HG03571 (cell line): ENCODE measurements around the gene RASAL2.
"Not testable (repeated sequence)": the region's sequence is repeated elsewhere in the genome, so short reads cannot be mapped to it uniquely, and the experiment has no call there.

Experiments used
- ATAC-seq: cut with Tn5 transposase; IDR thresholded peaks from one replicate; pipeline ENCODE4 v1.9.1; 2021; ENCODE audit not compliant: unreplicated experiment

Gene RASAL2

GRCh38 chr1:178151831-178152230, 57.9 kb downstream of the RASAL2 start:
- no peak for ATAC-seq

GRCh38 chr1:178155481-178156255, 61.8 kb downstream of the RASAL2 start:
- ATAC-seq = no peak

- no peak for ATAC-seq
Observed at GRCh38 chr1:178160736-178161475, 67.0 kb downstream of the RASAL2 start.

GRCh38 chr1:178161516-178161915, 67.6 kb downstream of the RASAL2 start:
- no peak for ATAC-seq

GRCh38 chr1:178165196-178165595, 71.3 kb downstream of the RASAL2 start:
- no peak for ATAC-seq

GRCh38 chr1:178166429-178167024, 72.6 kb downstream of the RASAL2 start:
- no peak for ATAC-seq

- ATAC-seq = no peak
Observed at GRCh38 chr1:178168536-178168935, 74.6 kb downstream of the RASAL2 start.

GRCh38 chr1:178169649-178170048, 75.7 kb downstream of the RASAL2 start:
- ATAC-seq = no peak

GRCh38 chr1:178172939-178173338, 79.0 kb downstream of the RASAL2 start:
- no peak for ATAC-seq

GRCh38 chr1:178174539-178174938, 80.6 kb downstream of the RASAL2 start:
- ATAC-seq = no peak

- no peak for ATAC-seq
Observed at GRCh38 chr1:178180405-178180804, 86.5 kb downstream of the RASAL2 start.

GRCh38 chr1:178183796-178184195, 89.9 kb downstream of the RASAL2 start:
- no peak for ATAC-seq

GRCh38 chr1:178188306-178188705, 94.4 kb downstream of the RASAL2 start:
- no peak for ATAC-seq

- no peak for ATAC-seq
Observed at GRCh38 chr1:178189814-178190213, 95.9 kb downstream of the RASAL2 start.

GRCh38 chr1:178190881-178191280, 97.0 kb downstream of the RASAL2 start:
- no peak for ATAC-seq

- ATAC-seq = no peak
Observed at GRCh38 chr1:178192686-178193085, 98.8 kb downstream of the RASAL2 start.

- ATAC-seq = no peak
Observed at GRCh38 chr1:178196631-178197030, 102.7 kb downstream of the RASAL2 start.

- not testable (repeated sequence) for ATAC-seq
Observed at GRCh38 chr1:178202095-178202494, 108.2 kb downstream of the RASAL2 start.

GRCh38 chr1:178202546-178202945, 108.6 kb downstream of the RASAL2 start:
- not testable (repeated sequence) for ATAC-seq

- ATAC-seq = not testable (repeated sequence)
Observed at GRCh38 chr1:178208269-178208856, 114.5 kb downstream of the RASAL2 start.

- ATAC-seq = no peak
Observed at GRCh38 chr1:178209935-178210334, 116.0 kb downstream of the RASAL2 start.

GRCh38 chr1:178218550-178218949, 124.6 kb downstream of the RASAL2 start:
- no peak for ATAC-seq
